SW 1271 (cell line): Measurements from ENCODE around the gene KEL.
"Not testable (repeated sequence)": the region's sequence is repeated elsewhere in the genome, so short reads cannot be mapped to it uniquely, and the experiment has no call there.

ENCODE experiments used
- DNase-seq, 2 experiments: peaks; one replicate each; lab custom pipeline; 2025; lab: John Stamatoyannopoulos, UW

Gene KEL, protein sequence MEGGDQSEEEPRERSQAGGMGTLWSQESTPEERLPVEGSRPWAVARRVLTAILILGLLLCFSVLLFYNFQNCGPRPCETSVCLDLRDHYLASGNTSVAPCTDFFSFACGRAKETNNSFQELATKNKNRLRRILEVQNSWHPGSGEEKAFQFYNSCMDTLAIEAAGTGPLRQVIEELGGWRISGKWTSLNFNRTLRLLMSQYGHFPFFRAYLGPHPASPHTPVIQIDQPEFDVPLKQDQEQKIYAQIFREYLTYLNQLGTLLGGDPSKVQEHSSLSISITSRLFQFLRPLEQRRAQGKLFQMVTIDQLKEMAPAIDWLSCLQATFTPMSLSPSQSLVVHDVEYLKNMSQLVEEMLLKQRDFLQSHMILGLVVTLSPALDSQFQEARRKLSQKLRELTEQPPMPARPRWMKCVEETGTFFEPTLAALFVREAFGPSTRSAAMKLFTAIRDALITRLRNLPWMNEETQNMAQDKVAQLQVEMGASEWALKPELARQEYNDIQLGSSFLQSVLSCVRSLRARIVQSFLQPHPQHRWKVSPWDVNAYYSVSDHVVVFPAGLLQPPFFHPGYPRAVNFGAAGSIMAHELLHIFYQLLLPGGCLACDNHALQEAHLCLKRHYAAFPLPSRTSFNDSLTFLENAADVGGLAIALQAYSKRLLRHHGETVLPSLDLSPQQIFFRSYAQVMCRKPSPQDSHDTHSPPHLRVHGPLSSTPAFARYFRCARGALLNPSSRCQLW

DNA sequence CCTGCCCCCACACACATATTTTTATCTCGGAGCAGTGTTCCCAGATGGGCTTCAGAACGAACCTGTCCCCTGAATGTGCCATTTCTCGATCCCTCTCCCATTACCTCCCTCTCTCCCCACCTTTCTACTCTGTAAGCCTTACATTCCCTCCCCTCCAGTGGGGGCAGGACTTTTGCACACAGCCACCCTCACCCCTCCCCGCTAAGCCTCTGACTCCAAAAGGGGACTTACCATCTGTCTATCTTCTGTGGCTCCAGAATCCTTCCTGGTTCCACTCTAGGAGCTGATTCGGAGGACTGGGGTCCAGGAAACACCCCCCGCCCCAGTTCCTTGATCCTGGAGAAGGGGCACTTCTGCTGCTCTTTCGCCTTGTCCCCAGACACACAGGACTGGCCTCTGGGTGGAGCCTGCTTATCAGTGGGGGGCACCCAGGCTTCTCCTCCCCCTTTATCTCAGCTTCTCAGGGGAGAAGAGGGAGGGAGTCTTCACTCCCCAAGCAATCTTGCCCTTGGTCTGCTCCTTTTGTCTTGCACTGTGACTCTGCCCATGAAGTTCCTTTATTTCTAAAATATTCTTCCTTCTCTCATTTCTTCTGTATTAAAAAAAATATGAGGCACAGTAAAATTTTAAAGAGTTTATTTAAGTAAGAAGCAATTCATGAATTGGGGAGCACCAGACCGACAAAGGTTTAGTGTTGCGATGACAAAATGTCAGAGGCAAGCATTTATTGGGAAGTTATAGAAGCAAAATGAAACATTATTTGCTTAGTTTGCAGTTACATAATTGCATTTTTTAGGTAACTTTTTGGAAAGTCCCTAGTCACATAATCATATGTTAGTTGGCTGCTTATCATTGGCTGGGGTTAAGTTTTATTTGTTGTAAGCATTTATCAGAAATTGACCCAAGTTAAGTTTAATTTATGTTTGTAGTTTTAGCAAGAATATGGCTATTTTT, at the start of gene KEL:
Gene KEL (minus strand): TSS at position 391 of the 954 bp plus-strand sequence. CDS start 157 bp downstream, at position 234.
- DNase-seq: no peak

DNA sequence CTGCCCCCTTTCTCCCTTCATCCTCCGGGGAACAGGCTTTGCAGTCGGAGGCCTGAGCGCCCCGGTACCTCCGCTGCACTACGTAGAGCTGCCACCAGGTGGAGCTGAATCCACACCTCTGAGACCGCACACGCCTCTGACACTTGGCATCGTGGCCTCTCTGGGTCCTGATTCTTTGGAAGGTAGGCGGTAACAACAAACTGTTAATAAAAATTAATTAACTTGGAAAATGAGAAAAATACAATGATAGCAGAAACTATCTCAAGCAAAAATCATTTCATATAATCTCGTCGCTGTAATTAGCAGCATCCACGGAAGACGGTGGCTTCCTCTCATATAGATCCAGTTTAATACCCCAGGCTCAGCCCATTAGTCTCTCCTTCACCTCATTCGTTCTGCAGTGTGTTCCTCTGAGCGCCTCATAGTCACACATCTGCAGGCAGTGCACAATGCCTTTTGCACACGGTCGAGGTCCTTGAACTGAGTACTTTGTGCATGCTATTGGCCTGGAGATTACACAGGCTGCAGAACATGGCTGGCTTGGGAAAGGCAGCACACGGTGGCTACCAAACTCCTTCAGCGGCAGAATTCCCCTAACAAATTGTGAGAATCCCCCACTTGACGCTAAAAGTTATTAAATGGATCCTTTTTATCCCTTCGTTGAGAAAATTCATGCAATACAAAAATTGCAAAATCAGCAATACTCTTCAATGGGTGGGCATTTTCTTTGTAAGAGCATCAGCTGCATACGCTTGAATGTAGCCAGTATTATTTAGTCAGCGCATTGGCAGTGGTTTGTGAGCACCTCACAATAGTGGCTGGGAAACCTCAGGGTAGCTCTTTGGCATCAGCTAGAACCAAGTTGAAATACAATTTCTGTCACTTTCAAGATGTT, 46.1 kb upstream of the KEL start:
- peak in 1 of 2 experiments; percentile 30 for DNase-seq

DNA sequence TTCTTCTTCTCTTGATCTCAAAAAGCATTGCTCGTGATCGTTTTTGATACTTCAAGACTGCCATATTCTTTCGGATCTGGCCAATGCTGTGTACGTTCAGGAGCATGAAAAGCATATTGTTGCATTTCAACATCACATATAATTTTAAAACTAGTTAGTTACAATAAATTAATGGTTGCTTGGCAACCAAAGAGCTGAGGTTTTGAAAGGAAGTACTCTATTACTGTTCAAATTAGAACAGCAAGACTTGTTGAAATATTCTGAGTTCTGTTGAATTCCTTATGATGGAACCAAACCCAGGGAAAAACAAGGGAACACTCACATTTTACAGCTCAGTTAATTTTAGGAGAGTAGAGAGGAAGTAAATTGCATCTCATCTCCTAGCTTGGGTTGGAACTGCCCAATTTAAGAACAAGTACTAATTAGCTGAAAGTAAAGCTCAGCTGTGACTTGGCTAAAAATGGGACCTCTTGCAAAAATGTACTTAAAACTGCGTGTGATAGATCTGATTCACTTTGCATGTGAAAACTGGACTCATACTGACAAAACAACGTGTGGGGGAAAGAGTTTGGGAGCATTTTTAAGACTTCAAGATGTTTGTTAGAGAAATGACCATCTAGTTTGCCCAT, 43.6 kb upstream of the KEL start:
- DNase-seq: no peak

DNA sequence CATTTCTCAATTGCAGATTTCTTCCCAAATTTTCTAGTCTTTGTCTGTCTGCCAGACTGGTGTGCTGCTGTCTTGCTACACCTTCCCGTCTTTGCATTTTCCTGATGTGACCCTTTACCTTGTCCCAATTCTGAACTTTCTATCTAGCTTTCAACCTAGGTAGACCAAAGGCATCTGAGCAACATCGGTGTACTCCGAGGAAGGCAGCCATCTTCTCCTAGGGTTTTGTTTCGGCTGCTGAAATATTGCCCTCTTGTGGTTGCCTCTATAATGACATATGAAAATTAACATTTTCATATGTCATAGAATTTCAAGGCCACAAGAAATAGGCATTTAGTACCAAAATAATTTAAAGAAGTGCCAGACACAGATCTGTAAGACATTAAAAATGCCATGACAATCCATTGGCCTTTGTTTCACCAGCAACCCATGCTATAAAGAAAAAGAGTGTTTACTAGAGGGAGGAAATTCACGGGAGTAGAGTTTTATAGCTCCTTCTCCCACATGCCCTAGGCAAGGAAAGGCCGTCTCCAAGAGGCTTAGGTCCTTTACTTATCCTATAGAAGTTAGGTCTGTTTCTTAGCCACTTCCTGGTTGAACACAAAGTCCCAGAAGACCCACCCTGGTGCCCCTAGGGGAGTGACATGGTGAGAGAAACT, 41.4 kb upstream of the KEL start:
- DNase-seq: peak in 1 of 2 experiments; percentile 39

DNA sequence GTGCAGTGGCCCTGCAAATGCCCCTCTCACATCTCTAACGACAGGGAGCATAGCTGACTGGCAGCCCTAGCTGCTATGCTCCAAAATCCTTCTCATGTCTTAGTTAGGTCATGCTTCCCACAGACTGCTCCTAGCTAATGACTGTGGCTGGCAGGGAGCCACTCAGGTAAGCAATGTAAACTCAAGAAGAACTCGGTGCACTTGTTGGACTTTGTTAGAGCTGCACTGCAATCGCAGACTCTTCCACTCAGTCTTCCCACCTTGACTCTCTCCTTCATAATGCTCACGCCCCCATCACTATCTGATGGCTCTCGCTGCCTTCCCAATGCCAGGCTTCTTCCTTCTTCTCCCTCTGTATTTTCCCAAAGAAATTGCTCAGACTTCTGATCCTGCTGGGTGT, 40.7 kb upstream of the KEL start:
- no peak for DNase-seq

DNA sequence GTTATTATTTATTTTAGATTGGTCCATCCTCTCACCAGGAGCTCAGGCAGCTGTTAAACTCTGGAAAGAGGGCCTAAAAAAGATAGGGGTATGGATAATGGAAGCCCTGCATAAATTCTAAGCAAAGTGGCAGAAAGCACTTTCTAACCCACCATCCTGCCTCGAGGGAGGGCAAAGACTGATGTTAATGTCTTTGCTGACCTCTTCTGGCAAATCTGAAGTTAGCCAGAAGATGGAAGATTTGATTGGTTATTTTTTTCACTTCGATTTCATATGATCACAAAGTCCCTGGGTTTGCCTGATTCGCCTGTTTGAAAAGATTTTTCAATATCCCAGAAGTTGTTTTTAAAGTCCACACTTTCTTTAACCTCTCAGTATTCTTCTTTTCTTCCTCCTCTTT, 39.9 kb upstream of the KEL start:
- DNase-seq: no peak

DNA sequence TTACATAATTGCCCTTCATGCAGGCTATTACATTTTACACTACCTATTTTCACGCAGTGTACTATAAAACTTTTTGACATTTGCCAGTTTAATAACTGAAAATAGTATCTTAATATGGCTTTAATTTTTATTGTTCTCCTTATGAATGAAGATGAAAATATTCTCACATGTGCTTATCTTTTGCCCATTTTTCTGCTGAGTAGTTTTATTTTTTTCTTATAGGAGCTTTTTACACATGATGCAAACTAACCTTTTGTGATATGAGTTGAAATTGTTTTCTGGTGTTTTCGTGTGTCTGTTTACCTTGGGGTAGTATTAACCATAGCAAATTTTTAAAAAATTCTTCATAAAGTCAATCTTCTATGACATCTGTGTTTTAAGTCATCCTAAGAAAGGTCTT, 38.5 kb upstream of the KEL start:
- DNase-seq: no peak

DNA sequence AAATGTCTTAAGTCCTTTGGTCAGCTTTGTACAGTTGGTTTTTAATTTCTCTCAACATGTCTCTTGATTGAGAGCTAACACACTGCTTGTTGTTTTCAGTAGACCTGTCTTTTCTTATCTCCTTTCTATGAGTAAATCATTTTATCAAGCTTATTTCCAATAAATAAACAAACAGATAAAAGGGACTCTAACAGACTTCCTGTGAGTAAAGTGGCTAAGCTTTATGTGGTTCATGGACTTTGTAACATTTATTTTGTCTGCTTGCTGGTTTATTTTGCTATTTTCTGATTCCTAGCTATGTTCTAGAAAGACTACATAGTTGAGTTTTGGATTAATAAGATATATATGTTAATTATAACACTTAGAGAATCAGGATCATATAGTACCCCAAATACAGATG, 37.6 kb upstream of the KEL start:
- DNase-seq: no peak

DNA sequence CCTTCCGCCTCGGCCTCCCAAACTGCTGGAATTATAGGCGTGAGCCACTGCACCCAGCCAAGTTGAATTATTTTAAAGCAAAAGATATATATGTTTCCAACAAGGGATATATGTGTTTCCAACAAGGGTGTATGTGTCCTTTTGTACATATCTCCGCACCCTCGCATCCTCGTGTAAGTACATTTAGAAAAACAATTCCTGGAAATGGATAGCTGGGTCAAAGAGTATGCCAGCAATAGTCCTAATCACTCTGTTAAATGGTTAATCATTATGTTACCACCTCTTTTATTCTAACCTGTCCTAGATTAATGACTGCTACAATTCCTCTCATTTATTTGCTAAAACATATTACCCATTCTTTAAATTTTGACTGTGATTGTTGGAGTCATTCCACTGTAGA, 36.8 kb upstream of the KEL start:
- no peak for DNase-seq

DNA sequence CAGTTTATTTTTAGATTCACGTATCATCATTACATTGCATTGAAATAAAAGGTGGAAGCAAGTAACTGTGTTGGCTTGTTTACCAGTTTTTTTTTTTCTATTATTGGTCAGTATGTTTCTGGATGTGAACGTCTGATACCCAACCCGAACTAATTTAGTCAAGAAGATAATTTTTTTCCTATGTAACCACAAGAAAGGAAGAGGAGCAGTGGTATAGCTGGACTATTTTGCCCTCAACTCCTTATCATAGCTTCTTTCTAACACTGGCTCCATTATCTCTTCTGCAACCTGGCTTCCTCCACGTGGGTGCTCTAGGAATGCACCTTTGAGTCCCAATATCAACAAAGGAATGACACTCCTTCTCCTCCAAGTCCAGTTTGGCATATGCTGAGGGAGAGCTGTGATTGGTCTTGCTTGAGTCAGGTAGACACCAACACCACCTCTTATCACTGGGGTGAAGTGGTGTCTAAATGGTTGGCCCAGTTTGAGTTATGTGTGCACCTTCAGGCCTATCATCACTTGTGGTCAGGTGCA, 35.4 kb upstream of the KEL start:
- DNase-seq: no peak

DNA sequence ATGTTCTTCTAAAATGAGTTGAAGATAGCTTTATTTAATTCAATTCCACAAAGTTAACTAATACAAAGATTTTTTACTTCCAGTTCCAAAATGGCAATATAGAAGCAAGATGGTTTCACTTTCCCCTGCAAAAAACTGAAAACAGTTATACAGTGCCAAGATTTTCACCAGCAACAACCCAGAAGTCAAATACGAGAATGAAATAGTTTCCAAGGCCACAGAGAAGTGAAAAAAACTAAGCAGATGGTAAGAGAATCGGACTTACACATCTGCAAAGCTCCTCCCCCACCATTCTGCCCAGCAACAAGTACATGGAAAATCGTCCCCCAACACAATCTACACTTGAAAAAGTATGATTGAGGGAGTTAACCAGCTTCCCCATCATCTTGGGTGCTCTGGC, 30.3 kb upstream of the KEL start:
- DNase-seq: no peak

DNA sequence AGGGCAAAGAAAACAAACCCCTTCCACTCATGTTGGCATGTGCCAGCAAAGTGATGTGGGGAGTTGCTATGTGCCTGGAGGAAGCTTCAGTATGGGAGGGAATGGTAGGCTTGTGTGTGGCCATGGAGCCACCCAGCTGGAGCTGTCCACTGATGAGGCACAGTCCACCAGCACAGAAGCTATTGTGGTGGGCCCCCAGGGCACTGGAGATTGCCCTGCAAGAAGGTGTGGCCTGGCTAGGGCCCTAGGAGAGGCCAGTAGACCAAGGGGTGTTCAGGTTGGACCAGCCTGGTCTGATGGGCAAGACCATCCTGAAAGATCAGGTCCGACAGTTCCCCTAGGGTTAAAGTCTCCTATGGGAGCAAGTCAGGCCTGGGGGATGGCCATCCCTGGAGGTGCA, 22.1 kb upstream of the KEL start:
- no peak for DNase-seq

DNA sequence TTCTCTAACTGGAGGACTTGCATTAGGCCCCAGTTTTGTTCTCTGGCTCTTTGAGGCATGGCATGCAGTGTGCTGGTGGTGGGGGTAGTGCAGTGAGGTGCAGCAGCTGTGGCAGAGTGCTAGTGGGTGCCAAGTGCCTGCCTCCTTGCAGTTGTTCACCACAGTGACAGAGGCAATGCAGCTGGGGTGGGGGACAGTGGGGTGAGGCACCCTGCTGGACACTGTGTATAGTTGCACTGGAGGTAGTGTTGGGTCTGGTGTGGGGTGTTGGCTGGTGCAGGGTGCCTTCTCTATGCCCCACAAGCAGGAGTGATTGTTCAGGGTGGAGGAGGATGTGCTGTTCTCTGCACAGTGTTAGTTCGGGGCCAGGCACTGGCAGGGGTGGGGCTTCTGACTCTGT, 21.7 kb upstream of the KEL start:
- DNase-seq: no peak

DNA sequence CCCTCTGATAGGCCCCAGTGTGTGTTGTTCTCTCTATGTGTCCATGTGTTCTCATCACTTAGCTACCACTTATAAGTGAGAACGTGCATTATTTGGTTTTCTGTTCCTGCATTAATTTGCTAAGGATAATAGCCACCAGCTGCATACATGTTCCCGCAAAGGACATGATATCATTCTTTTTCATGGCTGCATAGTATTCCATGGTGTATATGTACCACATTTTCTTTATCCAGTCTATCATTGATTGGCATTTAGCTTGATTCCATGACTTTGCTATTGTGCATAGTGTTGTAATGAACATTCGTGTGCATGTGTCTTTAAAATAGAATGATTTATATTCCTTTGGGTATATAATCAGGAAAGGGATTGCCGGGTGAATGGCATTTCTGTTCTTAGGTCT, 16.2 kb upstream of the KEL start:
- not testable (repeated sequence) for DNase-seq

DNA sequence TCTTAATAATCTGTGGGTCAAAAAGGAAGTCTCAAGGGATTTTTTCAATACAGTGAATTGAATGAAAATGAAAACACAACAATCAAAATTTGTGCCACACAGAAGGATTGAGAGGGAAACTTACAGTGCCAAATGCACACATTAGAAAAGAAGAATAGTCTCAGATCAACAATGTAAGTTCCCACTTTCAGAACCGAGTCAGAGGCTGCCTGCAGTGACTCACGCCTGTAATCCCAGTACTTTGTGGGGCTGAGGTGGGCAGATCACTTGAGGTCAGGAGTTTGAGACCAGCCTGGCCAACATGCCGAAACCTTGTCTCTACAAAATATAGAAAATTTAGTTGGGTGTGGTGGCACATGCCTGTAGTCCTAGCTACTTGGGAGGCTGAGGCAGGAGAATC, 12.5 kb upstream of the KEL start:
- no peak for DNase-seq

DNA sequence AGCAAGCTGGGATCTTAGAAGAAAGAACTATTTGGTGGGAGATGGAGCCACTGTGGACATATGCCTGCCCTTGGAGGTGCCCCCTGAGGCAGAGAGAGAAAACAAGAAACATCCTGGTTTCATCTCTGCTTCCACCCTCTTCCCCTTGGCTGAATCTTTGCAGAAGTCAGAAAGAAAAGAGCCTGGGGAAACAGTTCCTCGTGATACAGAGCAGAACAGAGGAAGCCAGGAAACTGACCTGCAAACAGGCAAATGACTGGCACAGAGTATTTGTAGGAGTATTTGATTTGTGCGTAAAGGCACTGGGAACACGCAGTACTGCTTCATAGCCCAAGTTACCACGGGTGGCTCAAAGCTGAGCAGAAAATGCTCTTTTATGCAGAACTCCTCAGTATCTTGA, 7.0 kb upstream of the KEL start:
- no peak for DNase-seq

DNA sequence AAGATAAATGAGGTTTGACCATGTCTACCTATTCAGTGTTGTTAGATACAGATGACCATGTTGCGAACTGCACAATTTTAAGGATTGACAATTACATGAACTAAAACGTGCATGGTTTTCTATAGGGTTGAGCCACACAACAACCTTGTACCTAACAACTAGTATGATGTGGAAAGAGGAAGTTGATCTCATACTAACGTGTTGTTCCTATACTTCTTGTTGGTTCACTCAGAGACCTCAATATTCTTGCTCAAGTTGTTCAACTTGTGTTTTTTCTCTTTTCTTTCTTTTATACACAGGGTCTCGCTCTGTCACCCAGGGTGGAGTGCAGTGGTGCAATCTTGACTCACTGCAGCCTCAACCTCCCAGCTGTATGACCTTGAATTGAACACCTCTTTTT, 6.1 kb upstream of the KEL start:
- no peak for DNase-seq

DNA sequence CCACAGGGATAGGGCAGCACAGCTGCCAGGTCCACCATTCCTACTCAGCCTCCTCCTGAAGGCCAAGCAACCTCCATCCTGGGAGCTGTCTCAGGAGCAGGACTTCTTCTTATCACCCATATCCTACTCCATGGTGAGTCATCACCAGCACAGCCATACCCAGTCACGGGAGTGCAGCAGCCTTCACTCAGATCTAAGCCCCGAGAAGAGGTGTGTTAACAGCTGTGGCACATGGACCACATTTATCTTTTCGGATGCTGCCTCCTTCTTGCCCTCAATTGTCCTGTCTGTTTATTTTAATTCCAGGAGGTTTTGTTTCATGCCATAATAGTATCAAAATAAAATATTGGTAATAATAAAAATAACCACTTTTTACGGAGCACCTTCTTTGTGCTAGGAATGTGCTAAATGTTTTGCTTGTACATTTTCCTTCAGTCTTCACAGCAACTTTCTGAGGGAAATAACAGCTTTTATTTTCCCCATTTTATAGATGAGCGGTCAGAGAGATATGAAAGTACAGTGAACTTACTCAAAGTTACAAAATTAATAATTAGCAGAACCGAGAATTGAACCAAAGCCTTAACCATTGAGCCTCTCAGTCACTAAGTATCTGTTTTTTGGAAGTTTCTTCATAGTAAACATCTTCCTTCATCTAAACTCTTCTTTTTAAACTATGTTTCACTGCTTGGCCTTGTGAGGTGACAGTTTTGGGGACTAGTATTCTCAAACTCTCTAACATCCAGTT, 2.5 kb upstream of the KEL start:
- no peak for DNase-seq

DNA sequence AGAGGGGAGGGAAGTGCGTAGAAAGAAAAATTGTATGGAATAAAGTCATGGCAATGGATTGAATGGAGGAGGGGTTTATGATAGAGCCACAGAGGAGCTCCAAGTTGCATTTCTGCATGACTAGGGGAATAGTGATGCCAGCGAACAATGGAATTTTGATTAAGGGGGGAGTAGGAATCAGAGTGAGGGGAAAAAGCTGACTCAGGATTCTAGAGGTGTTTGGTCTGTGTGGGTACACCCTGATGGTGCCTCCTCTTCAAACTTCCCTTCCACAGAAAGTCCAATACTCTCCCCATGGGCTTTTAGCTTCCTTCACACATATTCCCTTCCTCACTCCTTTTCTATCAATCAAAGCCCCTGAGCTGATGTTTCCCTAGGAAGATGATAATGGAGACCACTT, 1.8 kb upstream of the KEL start:
- no peak for DNase-seq
